ENCODE results near the gene PNMA6F.
"Not testable (repeated sequence)": the region's sequence is repeated elsewhere in the genome, so short reads cannot be mapped to it uniquely, and the experiment has no call there.

The PNMA6F gene

DNA sequence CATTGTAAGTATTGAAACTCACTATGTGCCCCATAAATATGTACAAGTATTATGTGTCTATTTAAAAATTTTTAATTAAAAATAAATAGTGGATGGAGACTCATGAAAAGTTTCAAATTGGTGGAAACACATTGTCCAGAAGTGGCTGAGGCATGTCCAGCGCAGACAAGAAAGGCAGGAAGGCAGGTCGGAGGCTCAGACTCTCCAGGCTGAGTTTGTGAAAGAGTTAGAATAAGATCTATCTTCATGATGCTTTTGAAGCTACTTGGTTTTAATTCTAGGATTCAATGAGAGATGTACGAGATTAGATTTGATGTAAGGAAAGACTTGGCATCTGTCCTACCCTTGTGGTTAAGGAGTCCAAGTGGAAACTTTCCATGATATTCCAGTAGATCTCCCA, 19.8 kb downstream of the PNMA6F start:
- no peak for DNase-seq

- no peak for DNase-seq
Observed at GRCh38 chrX:153299855-153300254, 21.7 kb downstream of the PNMA6F start.

- DNase-seq, result no peak
Observed at GRCh38 chrX:153297376-153297775, 24.2 kb downstream of the PNMA6F start.

GRCh38 chrX:153293485-153294071, 28.0 kb downstream of the PNMA6F start:
- DNase-seq, result not testable (repeated sequence)

GRCh38 chrX:153288807-153289206, 32.8 kb downstream of the PNMA6F start:
- not testable (repeated sequence) for DNase-seq

- not testable (repeated sequence) for DNase-seq
Observed at GRCh38 chrX:153285678-153286077, 35.9 kb downstream of the PNMA6F start.

- not testable (repeated sequence) for DNase-seq
Observed at GRCh38 chrX:153283982-153284381, 37.6 kb downstream of the PNMA6F start.

DNA sequence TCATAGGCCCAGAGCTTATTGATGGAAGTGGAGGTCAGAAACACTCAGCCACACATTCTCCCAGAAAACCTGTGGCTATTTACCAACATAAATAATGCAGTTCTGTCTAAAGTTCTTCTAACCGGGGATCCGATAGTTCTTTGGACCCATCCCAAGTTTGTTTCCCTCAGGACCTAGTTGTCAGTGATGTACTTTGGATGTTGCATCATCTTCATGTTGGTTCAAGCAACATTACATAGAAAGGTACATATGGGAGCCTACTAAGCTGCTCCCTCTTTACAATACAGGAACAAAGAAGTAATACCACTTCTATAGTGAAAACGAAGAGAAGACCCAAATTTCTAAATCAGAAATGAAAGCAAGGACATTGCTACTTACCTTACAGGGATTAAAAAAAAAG, 39.8 kb downstream of the PNMA6F start:
- DNase-seq, result not testable (repeated sequence)

- DNase-seq, result not testable (repeated sequence)
Observed at GRCh38 chrX:153279304-153279703, 42.3 kb downstream of the PNMA6F start.

DNA sequence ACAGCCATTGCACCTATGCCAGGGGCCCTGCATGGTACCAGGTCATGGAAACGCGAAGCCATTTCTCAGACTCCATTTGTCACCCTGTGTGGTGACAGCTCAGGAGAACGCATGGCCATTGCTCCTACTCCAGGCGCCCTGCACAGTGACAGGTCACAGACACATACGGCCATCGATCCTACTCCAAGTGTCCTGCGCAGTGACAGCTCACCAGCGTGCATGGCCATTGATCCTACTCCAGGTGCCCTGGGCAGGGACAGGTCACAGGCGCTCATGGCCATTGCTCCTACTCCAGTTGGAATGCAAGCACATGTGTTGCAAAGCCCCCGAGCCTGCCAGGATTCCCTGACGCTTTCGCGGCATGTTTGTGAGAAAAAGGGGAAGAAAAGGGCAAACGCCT, 45.5 kb downstream of the PNMA6F start:
- not testable (repeated sequence) for DNase-seq

DNA sequence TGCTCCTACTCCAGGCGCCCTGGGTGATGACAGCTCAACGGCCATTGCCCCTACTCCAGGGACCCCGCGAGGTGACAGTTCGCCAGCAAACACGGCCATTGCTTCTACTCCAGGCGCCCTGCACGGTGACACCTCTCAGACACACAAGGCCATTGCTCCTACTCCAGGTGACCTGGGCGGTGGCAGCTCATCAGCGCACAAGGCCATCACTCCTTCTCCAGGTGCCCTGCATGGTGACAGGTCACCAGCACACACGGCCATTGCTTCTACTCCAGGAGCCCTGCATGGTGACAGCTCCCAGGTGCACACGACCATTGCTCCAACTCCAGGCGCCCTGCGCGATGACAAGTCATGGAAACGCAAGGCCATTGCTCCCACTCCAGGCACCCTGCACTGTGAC, 46.1 kb downstream of the PNMA6F start:
- DNase-seq, result not testable (repeated sequence)

GRCh38 chrX:153272584-153272983, 49.0 kb downstream of the PNMA6F start:
- not testable (repeated sequence) for DNase-seq

GRCh38 chrX:153272070-153272469, 49.5 kb downstream of the PNMA6F start:
- DNase-seq, result not testable (repeated sequence)
